IMR-90 (cell line): ENCODE measurements around the gene PIM3.

Experiments used
- CEBPB ChIP-seq: IDR thresholded peaks from 2 replicates; pipeline ENCODE4 v1.6.1; 2012; ENCODE audit warnings: low read depth, low read length, improper control_type of control experiment
- CHD1 ChIP-seq: IDR thresholded peaks from 2 replicates; pipeline ENCODE4 v1.6.1; 2012; ENCODE audit warnings: low read depth, low read length, improper control_type of control experiment
- MAFK ChIP-seq: IDR thresholded peaks from 2 replicates; pipeline ENCODE4 v1.6.1; 2012; ENCODE audit warnings: low read depth, low read length, improper control_type of control experiment
- MAZ ChIP-seq: IDR thresholded peaks from 2 replicates; pipeline ENCODE4 v1.6.1; 2012; ENCODE audit warnings: low read depth, mild to moderate bottlenecking, low read length, improper control_type of control experiment, moderate library complexity, borderline replicate concordance
- POLR2A ChIP-seq: IDR thresholded peaks from 2 replicates; pipeline ENCODE4 v1.6.1; 2012; ENCODE audit warnings: mild to moderate bottlenecking, low read depth, low read length
- RAD21 ChIP-seq: IDR thresholded peaks from 2 replicates; pipeline ENCODE4 v1.6.1; 2012; ENCODE audit warnings: low read length, improper control_type of control experiment
- RCOR1 ChIP-seq: IDR thresholded peaks from 2 replicates; pipeline ENCODE4 v1.6.1; 2012; ENCODE audit warnings: mild to moderate bottlenecking, low read length, improper control_type of control experiment; ENCODE audit not compliant: insufficient replicate concordance
- TF ChIP-seq, protein P1 (sequence below): conservative IDR thresholded peaks from 2 replicates; pipeline ENCODE4 v1.5.1; 2012; ENCODE audit warnings: mild to moderate bottlenecking, low read depth, low read length, improper control_type of control experiment

DNA sequence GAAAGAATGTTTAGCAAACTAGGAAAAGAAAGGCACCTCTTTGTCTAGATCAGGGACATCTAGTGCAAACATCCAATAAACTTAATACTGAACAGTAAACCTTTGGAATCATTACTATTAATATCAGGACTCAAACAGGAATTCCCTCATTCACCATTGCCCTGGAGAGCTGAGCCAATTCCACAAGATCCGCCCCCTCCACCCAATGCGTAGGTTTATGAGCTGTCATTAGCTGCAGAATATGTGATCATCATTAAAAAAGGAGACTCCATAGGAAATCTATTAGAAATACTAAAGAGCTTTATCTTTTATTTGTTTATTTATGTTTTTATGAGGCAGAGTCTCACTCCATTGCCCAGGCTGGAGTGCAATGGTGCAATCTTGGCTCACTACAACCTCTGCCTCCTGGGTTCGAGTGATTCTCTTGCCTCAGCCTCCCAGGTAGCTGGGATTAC lies 46.5 kb downstream of the PIM3 start:
- TF ChIP-seq CHD1 (no peak), CEBPB (no peak), POLR2A (no peak), MAZ (no peak), MAFK (no peak), RCOR1 (no peak), RAD21 (no peak)
- TF ChIP-seq, protein P1, sequence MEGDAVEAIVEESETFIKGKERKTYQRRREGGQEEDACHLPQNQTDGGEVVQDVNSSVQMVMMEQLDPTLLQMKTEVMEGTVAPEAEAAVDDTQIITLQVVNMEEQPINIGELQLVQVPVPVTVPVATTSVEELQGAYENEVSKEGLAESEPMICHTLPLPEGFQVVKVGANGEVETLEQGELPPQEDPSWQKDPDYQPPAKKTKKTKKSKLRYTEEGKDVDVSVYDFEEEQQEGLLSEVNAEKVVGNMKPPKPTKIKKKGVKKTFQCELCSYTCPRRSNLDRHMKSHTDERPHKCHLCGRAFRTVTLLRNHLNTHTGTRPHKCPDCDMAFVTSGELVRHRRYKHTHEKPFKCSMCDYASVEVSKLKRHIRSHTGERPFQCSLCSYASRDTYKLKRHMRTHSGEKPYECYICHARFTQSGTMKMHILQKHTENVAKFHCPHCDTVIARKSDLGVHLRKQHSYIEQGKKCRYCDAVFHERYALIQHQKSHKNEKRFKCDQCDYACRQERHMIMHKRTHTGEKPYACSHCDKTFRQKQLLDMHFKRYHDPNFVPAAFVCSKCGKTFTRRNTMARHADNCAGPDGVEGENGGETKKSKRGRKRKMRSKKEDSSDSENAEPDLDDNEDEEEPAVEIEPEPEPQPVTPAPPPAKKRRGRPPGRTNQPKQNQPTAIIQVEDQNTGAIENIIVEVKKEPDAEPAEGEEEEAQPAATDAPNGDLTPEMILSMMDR: no peak
